HG03558 (cell line): ENCODE results near the gene NPPA.
"Not testable (repeated sequence)": the region's sequence is repeated elsewhere in the genome, so short reads cannot be mapped to it uniquely, and the experiment has no call there.

Source experiments
- ATAC-seq: cut with Tn5 transposase; IDR thresholded peaks from one replicate; pipeline ENCODE4 v1.9.1; 2021; ENCODE audit warnings: moderate number of reproducible peaks; ENCODE audit not compliant: unreplicated experiment; ENCODE audit errors: extremely low read depth

The NPPA gene

DNA sequence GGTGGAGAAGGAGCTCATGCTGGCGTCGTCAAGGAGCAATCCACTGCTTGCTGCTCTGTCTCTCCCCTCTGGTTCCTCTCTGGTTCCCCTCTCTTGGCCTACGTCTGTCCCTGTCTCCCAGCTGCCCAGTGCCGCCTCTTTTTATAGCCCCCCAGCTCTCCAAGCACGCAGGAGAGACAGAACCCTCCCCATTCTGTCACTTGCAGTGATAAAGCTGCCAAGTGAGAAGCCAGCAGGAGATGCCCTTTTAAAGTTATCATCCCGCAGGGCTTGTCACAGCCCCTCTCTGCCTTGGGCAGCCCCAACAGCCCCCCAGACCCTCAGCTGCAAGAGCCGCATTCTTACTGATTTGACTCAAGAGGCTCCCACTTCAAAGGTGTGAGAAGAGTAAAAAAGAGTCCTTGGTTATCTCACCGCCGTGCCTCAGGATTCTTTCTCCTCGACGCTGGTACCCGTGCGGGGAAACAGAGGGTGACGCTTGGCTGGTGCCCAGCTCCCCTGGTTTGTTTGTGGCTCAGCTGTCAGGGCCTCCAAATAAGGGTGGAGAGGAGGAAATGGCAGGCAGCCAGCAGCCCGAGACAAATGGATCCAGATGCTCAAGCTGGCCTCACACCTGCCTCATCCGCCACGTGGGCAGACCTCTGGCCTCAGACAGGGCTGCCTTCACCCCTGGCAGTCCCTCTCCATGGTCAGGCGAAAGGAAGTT, at the start of gene NPPA:
Gene NPPA, minus strand, starts transcription at position 117 of the 706 bp plus-strand sequence. Its CDS starts 99 bp downstream, at position 18.
- no peak for ATAC-seq

- not testable (repeated sequence) for ATAC-seq
Measured at GRCh38 chr1:11894501-11894900, 46.9 kb upstream of the NPPA start.

DNA sequence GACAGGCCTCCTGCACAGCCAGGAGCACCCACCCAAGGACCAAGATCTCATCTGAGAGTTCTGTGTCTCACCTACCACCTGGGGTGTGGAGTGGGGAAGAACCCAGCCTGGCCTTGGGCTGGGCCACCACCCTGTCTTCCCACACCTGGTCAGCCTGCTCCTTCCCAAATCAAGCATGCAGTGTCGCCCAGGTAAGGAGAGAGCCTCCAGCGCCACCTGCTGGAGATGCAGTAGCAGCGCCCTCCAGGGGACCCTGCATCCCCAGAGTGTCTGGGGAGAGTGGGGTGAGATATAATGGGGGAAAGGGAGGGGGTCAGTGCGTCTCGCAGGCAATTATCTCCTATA, 46.3 kb upstream of the NPPA start:
- no peak for ATAC-seq

DNA sequence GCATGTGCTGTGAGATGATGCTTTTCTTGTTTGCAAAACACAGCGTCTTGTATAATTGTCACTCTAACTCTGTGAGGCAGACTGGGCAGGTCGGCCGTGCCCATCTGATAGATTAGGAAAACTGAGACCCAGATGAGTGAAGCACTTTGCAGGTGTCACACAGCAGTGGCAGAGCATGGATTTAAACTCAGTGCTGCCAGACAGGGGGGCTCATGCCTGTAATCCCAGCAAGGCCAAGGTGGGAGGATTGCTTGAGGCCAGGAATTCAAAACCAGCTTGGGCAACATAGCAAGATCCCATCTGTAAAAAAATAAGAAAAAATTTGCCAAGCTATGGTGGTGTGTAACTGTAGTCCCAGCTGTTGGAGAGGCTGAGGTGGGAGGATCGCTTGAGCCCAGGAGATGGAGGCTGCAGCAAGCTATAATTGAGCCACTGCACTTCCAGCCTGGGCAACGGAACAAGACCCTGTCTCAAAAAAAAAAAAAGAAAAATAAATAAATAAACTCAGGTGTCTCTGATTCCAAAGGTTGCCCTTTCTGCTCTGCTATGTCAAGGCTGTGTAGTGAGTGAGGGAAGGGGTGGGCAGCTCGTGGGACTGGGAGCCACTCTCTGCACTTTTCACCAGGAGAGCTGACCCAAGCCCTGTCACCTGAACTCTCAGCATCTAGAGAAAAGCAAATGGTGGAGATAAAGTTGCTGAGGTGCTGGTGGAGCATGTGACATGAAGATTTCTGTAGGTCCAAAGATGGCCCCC, 44.0 kb upstream of the NPPA start:
- ATAC-seq, result no peak

DNA sequence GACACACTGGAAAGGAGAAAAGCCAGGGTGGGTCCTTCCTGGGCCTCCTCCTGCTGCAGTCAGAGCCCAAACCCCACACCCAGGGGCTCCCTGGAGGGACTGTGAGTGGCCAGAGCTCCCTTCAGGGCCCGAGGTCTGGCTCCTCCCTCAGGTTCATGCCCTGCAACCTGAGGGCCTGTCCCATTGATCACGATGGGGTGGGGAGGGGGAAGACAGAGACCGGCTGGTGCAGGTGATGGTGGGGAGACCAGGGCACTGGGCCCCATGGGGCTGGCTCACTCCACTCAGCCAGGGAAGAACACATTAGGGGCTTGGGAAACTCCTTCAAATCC, 41.3 kb upstream of the NPPA start:
- ATAC-seq, result no peak

GRCh38 chr1:11888206-11888876, 40.8 kb upstream of the NPPA start:
- no peak for ATAC-seq

DNA sequence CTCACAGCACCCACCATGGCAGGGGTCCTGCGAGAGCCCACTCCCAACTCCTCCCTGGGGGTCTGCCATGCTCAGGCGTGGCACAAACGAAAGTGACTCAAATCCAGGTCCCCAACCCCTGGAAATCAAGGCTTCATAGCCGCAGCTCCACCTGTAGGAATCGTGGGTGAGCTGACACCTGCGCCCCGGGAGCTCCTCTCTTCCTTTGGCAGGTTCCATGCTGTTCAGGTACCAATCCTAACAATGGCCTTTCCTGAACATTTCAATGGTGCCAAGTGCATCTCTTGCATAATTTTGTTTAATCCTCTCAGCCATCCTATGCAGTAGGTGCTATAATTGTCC, 40.1 kb upstream of the NPPA start:
- no peak for ATAC-seq

GRCh38 chr1:11886986-11887665, 39.5 kb upstream of the NPPA start:
- ATAC-seq, result no peak

GRCh38 chr1:11885916-11886315, 38.3 kb upstream of the NPPA start:
- no peak for ATAC-seq

DNA sequence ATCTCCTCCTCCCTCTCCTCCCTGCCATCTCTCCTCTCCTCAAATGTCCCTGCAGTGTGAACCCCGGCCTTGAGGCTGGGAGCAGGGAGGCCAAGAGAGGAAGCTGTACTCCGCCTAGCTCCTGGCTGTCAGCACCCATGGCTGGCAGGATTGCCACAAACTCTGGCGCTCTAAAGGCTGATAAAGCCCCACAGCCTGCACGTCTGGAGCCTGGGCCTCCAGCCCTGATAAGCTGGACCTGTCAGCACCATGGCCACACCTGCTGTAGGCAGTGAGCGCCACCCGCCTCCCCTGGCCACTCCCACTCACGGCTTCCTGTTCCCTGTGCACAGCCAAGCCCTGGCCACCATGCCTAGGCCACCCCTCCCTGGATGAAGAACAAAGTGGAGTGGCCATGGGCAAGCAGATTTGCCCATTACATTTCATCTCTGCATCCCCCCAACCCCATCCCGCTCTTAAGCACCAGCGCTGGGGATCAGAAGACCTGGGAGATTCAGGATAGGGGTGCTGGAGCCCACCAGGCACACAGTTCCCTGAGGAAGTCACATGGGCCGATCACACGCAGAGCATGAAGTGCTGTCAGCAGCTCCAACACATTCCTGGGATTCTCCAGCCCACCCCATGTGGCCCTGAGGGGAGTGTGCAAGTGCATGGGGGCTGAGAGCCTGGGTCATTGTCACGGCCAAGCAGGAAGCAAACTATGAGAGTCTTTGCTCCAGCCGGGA, 35.4 kb upstream of the NPPA start:
- no peak for ATAC-seq

- ATAC-seq, result no peak
Measured at GRCh38 chr1:11881749-11882441, 34.3 kb upstream of the NPPA start.

GRCh38 chr1:11880911-11881748, 33.5 kb upstream of the NPPA start:
- ATAC-seq, result no peak

GRCh38 chr1:11880181-11880575, 32.6 kb upstream of the NPPA start:
- no peak for ATAC-seq

- ATAC-seq, result no peak
Measured at GRCh38 chr1:11879311-11880180, 32.0 kb upstream of the NPPA start.

DNA sequence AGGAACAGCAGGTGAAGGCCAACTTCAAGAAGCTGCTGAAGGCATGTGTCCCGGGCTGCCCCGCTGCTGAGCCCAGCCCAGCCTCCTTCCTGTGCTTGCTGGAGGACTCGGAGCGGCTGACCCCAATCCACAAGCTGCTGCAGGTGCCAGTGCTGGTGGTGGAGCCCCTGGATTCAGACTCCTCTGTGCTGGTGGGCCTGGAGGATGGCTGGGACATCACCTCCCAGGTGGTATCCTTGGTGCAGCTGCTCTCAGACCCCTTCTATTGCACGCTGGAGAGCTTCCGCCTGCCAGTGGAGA, 31.3 kb upstream of the NPPA start:
- ATAC-seq, result no peak

DNA sequence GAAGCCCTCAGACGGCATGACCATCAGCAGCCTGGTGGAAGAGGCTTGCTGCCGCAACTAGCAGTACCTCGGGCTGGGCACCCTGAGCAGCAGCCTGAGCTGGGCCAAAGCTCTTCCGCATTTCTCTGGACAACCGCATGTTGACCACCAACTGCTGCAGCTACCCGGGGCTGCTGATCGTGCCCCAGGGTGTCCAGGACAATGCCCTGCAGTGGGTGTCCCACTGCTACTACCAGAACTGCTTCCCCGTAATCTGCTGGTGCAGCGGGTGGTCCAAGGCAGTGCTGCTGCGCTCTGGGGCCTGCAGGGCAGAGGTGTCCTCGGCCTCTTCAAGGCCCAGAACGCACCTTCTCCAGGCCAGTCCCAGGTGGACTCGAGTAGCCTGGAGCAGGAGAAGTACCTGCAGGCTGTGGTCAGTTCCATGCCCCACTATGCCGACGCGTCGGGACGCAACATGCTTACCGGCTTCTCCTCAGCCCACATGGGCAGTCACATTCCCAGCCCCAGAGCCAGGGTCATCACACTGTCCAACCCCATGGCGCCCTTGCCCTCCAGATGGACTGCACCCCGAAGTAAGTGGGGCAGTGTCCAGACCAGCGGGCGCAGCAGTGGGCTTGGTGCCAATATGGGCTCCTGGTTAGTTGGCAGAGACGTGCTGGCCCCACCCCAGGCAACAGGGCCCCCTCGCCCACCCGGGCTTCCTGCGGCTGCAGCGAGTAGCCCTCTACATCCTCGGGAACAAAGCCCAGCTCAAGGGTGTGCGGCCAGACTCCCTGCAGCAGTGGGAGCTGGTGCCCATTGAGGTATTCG, 30.7 kb upstream of the NPPA start:
- no peak for ATAC-seq

- ATAC-seq, result no peak
Measured at GRCh38 chr1:11877074-11877473, 29.5 kb upstream of the NPPA start.
